Trophoblast cell (in vitro differentiated cells and primary cell): Measurements from ENCODE around the gene CLCF1.
A peak's percentile ranks its signal among the peaks of the same experiment; 100 is the strongest.

ENCODE experiments used
- DNase-seq, 2 donors: peaks; one replicate each; pipeline ENCODE4 v3.0.0-alpha.2; 2016
- H2AFZ ChIP-seq: 2 replicates; pipeline ENCODE4 v1.6.1; 2013; ENCODE audit warnings: low read length, moderate library complexity, mild to moderate bottlenecking; ENCODE audit not compliant: insufficient read depth, poor library complexity
- H2AK5ac ChIP-seq: 2 replicates; pipeline ENCODE4 v1.6.1; 2013; ENCODE audit warnings: mild to moderate bottlenecking, low read length
- H2BK120ac ChIP-seq: 2 replicates; pipeline ENCODE4 v1.6.1; 2013; ENCODE audit warnings: low read length, mild to moderate bottlenecking, moderate library complexity; ENCODE audit not compliant: insufficient read depth, poor library complexity
- H2BK12ac ChIP-seq: 2 replicates; pipeline ENCODE4 v1.6.1; 2013; ENCODE audit warnings: mild to moderate bottlenecking, low read length, moderate library complexity
- H2BK5ac ChIP-seq: 2 replicates; pipeline ENCODE4 v1.6.1; 2013; ENCODE audit warnings: low read length, low read depth, moderate library complexity, mild to moderate bottlenecking; ENCODE audit not compliant: poor library complexity
- H3K14ac ChIP-seq: 2 replicates; pipeline ENCODE4 v1.6.1; 2013; ENCODE audit warnings: mild to moderate bottlenecking, low read length
- H3K18ac ChIP-seq: 2 replicates; pipeline ENCODE4 v1.6.1; 2013; ENCODE audit warnings: mild to moderate bottlenecking, low read length
- H3K23ac ChIP-seq: 2 replicates; pipeline ENCODE4 v1.6.1; 2013; ENCODE audit warnings: low read length
- H3K27ac ChIP-seq: 2 replicates; pipeline ENCODE4 v1.5.1; 2013; ENCODE audit warnings: low read depth, mild to moderate bottlenecking, inconsistent platforms, low read length, moderate library complexity
- H3K27me3 ChIP-seq: 2 replicates; pipeline ENCODE4 v1.6.1; 2013; ENCODE audit warnings: inconsistent platforms, mild to moderate bottlenecking, low read length, moderate library complexity; ENCODE audit not compliant: insufficient read depth
- H3K36me3 ChIP-seq, 2 experiments: 1 replicate in 1 of 2; 2 replicates in 1 of 2; pipeline ENCODE4 v1.6.1; 2013; ENCODE audit warnings: low read length in 2 of 2, mild to moderate bottlenecking in 2 of 2, moderate library complexity in 1 of 2; ENCODE audit not compliant: insufficient read depth in 2 of 2, control insufficient read depth in 1 of 2
- H3K4ac ChIP-seq: 2 replicates; pipeline ENCODE4 v1.6.1; 2013; ENCODE audit warnings: low read depth, mild to moderate bottlenecking, low read length, moderate library complexity
- H3K4me1 ChIP-seq, 2 experiments: 1 replicate in 1 of 2; 2 replicates in 1 of 2; pipeline ENCODE4 v1.6.1; 2013; ENCODE audit warnings: low read length in 2 of 2, mild to moderate bottlenecking in 2 of 2, moderate library complexity in 1 of 2; ENCODE audit not compliant: insufficient read depth in 2 of 2, control insufficient read depth in 1 of 2
- H3K4me2 ChIP-seq: 2 replicates; pipeline ENCODE4 v1.6.1; 2013; ENCODE audit warnings: inconsistent platforms, mild to moderate bottlenecking, low read length, moderate library complexity
- H3K4me3 ChIP-seq: 2 replicates; pipeline ENCODE4 v1.5.1; 2013; ENCODE audit warnings: mild to moderate bottlenecking, low read depth, low read length, inconsistent platforms
- H3K79me1 ChIP-seq: one replicate; pipeline ENCODE4 v1.6.1; 2013; ENCODE audit warnings: low read length
- H3K79me2 ChIP-seq: 2 replicates; pipeline ENCODE4 v1.6.1; 2013; ENCODE audit warnings: low read length, mild to moderate bottlenecking; ENCODE audit not compliant: control insufficient read depth, insufficient read depth, poor library complexity
- H3K9ac ChIP-seq: 2 replicates; pipeline ENCODE4 v1.6.1; 2013; ENCODE audit warnings: mild to moderate bottlenecking, low read length
- H3K9me3 ChIP-seq: 2 replicates; pipeline ENCODE4 v1.6.1; 2013; ENCODE audit warnings: low read depth, mild to moderate bottlenecking, control low read depth, inconsistent platforms, low read length; ENCODE audit not compliant: insufficient read depth
- H4K12ac ChIP-seq: 2 replicates; pipeline ENCODE4 v1.6.1; 2013; ENCODE audit warnings: low read depth, mild to moderate bottlenecking, low read length, moderate library complexity
- H4K8ac ChIP-seq: 2 replicates; pipeline ENCODE4 v1.6.1; 2013; ENCODE audit warnings: low read depth, mild to moderate bottlenecking, low read length, moderate library complexity
- H4K91ac ChIP-seq: one replicate; pipeline ENCODE4 v1.6.1; 2013; ENCODE audit warnings: low read depth, mild to moderate bottlenecking, low read length, moderate library complexity
- WGBS: extraction: QIAGEN DNeasy Blood & Tissue Kit; methylation state at CpG from one replicate; pipeline ENCODE4 v1.1.7; 2013; ENCODE audit warnings: missing lambda C conversion rate; ENCODE audit not compliant: insufficient read length, insufficient coverage; ENCODE audit errors: extremely low coverage; 5-methylcytosine and 5-hydroxymethylcytosine counted together

The CLCF1 gene

DNA sequence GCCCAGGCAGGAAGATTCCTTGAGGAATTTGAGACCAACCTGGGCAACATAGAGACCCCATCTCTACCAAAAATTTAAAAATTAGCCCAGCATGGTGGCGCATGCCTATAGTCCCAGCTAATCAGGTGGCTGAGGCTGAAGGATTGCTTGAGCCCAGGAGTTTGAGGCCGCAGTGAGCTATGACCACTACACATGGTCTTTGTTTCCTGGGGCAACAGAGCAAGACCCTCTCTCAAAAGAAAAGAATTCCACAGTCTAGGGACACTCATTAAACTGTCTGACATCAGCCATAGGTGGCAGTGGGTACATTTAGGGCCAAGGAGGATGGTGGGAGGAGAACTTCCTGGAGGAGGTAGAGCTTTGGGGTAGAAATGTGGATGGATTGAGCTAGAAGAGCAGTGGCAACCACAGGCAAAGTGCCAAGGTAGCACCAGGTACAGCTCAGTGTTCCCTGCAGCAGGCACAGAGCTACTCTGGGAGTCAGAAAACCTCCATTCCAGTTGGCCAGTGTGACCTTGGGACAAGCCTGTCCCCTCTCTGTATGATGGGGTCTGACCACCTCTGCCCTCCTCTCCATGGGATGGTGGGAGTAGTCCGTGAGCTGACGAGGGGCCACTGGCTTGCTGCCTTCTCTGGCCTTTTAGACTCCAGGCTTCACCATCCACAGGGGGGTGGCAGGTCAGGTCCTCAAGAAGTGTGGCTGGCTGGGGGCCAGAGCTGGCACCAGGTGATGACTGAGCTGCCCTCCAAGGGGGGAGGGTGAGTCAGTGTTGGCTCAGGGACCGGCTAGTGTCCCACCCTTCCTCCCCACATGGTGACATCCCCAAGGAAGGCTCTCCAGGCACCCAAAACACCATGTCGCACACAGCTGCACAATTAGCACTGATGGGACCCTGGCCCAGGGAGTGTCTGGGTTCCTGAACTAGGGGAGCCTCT is 3.7 kb upstream of the CLCF1 start:
- H4K91ac ChIP-seq: peak overlapping the region; percentile 8

DNA sequence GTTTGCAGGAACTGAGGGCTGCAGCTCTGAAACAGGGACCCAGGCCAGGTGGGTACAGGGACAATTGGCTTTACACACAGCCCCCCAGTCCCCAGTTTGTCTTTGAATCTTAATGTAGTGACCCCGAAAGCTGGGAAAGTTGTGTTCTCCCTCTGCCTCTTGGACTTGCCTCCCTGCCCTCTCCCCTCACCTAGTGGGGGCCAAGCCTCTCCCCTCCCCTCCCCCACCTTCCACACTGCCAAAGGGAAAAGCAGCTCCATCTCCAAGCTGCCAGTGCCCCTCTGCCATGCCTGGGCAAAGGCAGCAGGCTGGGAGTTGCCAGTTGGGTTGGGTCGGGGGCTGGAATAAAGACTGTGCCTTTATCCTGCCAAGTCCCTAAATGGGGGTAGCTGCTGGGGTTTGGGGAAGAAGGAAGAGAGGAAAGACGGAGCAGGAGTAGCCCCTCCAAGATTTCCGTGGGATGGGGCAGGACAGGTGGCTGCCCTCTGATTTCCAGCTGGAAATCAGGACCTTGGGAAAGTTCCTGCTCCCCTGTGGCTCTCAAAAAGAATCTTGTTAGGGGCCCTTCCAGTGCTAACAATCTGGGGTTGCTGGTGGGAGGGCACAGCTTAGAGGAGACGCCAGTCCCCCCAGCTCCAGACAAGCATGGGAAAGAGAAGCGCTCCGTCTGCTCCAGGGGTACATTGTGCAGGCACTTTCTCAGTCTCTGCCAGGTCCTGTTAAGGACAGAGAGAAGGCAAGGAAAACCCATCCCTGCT is 2.8 kb upstream of the CLCF1 start:
- Histone ChIP-seq H3K23ac (no peak overlapping the region), H3K4me2 (no peak overlapping the region), H4K12ac (no peak overlapping the region), H2BK5ac (no peak overlapping the region), H4K91ac (no peak overlapping the region), H3K79me1 (peaks cover 30% of the 10 kb centered on the region), H2BK12ac (no peak overlapping the region), H3K14ac (no peak overlapping the region), H3K4me1 (peaks cover 28 to 35% of the 10 kb centered on the region in 2 experiments), H3K9ac (no peak overlapping the region), H4K8ac (no peak overlapping the region), H3K27me3 (peaks cover 15% of the 10 kb centered on the region), H3K9me3 (peaks cover 1% of the 10 kb centered on the region), H2AFZ (no peak overlapping the region), H3K79me2 (peaks cover 5% of the 10 kb centered on the region), H3K18ac (no peak overlapping the region), H2AK5ac (peak overlapping the region; percentile 44), H3K4ac (no peak overlapping the region), H2BK120ac (no peak overlapping the region), H3K4me3 (no peak overlapping the region), H3K27ac (no peak overlapping the region), H3K36me3 (no peaks in the 10 kb centered on the region)
- no CpG with 5 or more reads among the region's 7 CpGs for whole genome bisulfite sequencing
- DNase-seq: no peak

More for the DNA sequence above, 3.7 kb upstream of the CLCF1 start:
- Histone ChIP-seq H2AK5ac (no peak overlapping the region), H3K36me3 (no peaks in the 10 kb centered on the region), H3K4me2 (no peak overlapping the region), H3K9me3 (peaks cover 1% of the 10 kb centered on the region), H3K18ac (no peak overlapping the region), H2AFZ (no peak overlapping the region), H3K27me3 (peaks cover 15% of the 10 kb centered on the region), H3K79me2 (peaks cover 5% of the 10 kb centered on the region), H3K14ac (no peak overlapping the region), H4K8ac (no peak overlapping the region), H3K4me3 (no peak overlapping the region), H2BK12ac (no peak overlapping the region), H3K4me1 (peaks cover 19 to 26% of the 10 kb centered on the region in 2 experiments), H2BK5ac (no peak overlapping the region), H2BK120ac (no peak overlapping the region), H3K4ac (no peak overlapping the region), H3K9ac (no peak overlapping the region), H3K23ac (no peak overlapping the region), H3K27ac (no peak overlapping the region), H3K79me1 (peaks cover 27% of the 10 kb centered on the region), H4K12ac (no peak overlapping the region)
- DNase-seq: no peak
- WGBS: no CpG with 5 or more reads among the region's 6 CpGs

GRCh38 chr11:67375320-67376055 is 2.1 kb upstream of the CLCF1 start:
- Histone ChIP-seq H2BK5ac (no peak overlapping the region), H4K91ac (no peak overlapping the region), H3K36me3 (no peaks in the 10 kb centered on the region), H2BK120ac (no peak overlapping the region), H3K79me1 (peaks cover 30% of the 10 kb centered on the region), H3K9me3 (peaks cover 1% of the 10 kb centered on the region), H2BK12ac (no peak overlapping the region), H2AFZ (no peak overlapping the region), H3K4me2 (peak overlapping the region; percentile 37), H3K18ac (no peak overlapping the region), H4K8ac (no peak overlapping the region), H3K9ac (no peak overlapping the region), H3K4me1 (peaks cover 35 to 42% of the 10 kb centered on the region in 2 experiments), H3K27ac (no peak overlapping the region), H3K4me3 (no peak overlapping the region), H3K23ac (no peak overlapping the region), H4K12ac (no peak overlapping the region), H2AK5ac (peak overlapping the region; percentile 69), H3K27me3 (peaks cover 15% of the 10 kb centered on the region), H3K4ac (no peak overlapping the region), H3K79me2 (peaks cover 5% of the 10 kb centered on the region), H3K14ac (no peak overlapping the region)
- no CpG with 5 or more reads among the region's 15 CpGs for WGBS
- no peak for DNase-seq
